Stimulated activated CD8-positive, alpha-beta memory T cell treated with anti-CD3 and anti-CD28 coated beads, Interleukin-12 subunit alpha, Interleukin-12 subunit beta, amount 100 ng/mL, for 4 hours (primary cell): ENCODE data around the gene HSD17B10.
"Not testable (repeated sequence)": the region's sequence is repeated elsewhere in the genome, so short reads cannot be mapped to it uniquely, and the experiment has no call there.

Experiments used
- DNase-seq: peaks from one replicate; pipeline ENCODE4 v3.0.0-alpha.2; 2020; ENCODE audit warnings: low read depth

HSD17B10 gene

GRCh38 chrX:53437206-53437605 lies 3.0 kb upstream of the HSD17B10 start:
- DNase-seq: no peak

GRCh38 chrX:53435997-53436396 lies 1.8 kb upstream of the HSD17B10 start:
- DNase-seq: peak; percentile 35

- no peak for DNase-seq
Observed at GRCh38 chrX:53430231-53430630, 3.9 kb downstream of the HSD17B10 start.

- no peak for DNase-seq
Observed at GRCh38 chrX:53429755-53430154, 4.4 kb downstream of the HSD17B10 start.

- no peak for DNase-seq
Observed at GRCh38 chrX:53422861-53423306, 11.3 kb downstream of the HSD17B10 start, which contains the start of gene RIBC1. Gene RIBC1, plus strand, starts transcription at chrX:53422873. Its CDS starts 3,404 bp downstream, at chrX:53426277.

GRCh38 chrX:53422086-53422860 lies 11.9 kb downstream of the HSD17B10 start, which contains the start of gene SMC1A:
Gene SMC1A, minus strand, starts transcription at chrX:53422654. Its CDS starts 54 bp downstream, at chrX:53422600.
- peak; percentile 94 for DNase-seq

- no peak for DNase-seq
Observed at GRCh38 chrX:53421772-53422085, 12.4 kb downstream of the HSD17B10 start.

GRCh38 chrX:53421125-53421524 lies 13.0 kb downstream of the HSD17B10 start:
- no peak for DNase-seq

- not testable (repeated sequence) for DNase-seq
Observed at GRCh38 chrX:53420351-53420750, 13.8 kb downstream of the HSD17B10 start.

GRCh38 chrX:53412446-53412845 lies 21.7 kb downstream of the HSD17B10 start:
- no peak for DNase-seq

- DNase-seq: no peak
Observed at GRCh38 chrX:53403535-53403934, 30.6 kb downstream of the HSD17B10 start.

- no peak for DNase-seq
Observed at GRCh38 chrX:53398216-53398615, 36.0 kb downstream of the HSD17B10 start.

- DNase-seq: no peak
Observed at GRCh38 chrX:53395605-53396298, 38.4 kb downstream of the HSD17B10 start.

- DNase-seq: no peak
Observed at GRCh38 chrX:53383376-53384076, 50.6 kb downstream of the HSD17B10 start.
